GM21576 (cell line): ENCODE measurements around the gene BGN.

Experiments used
- ATAC-seq: cut with Tn5 transposase; IDR thresholded peaks from one replicate; pipeline ENCODE4 v1.9.1; 2021; ENCODE audit warnings: mild to moderate bottlenecking, moderate library complexity; ENCODE audit not compliant: unreplicated experiment

BGN gene

DNA sequence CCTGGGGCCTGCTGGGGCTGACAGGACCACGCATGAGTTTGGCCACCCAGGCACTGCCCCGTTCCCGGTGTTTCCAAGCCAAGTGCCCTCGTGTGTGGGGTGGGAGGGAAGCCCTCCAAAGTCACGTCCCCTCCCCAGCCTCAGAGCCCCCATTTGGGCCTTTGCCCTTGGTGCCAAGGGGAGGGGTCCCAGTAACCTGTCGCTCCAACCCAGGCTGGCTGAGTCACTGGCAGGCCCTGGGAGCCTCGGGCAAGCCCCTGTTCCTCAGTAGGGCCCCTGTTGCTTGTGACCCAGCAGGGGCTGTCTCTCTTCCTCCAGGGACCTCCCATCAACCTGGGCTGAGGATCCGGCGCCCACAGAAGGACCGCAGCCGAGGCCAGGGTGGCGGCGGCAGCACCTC is 13.7 kb upstream of the BGN start:
- ATAC-seq, result no peak

DNA sequence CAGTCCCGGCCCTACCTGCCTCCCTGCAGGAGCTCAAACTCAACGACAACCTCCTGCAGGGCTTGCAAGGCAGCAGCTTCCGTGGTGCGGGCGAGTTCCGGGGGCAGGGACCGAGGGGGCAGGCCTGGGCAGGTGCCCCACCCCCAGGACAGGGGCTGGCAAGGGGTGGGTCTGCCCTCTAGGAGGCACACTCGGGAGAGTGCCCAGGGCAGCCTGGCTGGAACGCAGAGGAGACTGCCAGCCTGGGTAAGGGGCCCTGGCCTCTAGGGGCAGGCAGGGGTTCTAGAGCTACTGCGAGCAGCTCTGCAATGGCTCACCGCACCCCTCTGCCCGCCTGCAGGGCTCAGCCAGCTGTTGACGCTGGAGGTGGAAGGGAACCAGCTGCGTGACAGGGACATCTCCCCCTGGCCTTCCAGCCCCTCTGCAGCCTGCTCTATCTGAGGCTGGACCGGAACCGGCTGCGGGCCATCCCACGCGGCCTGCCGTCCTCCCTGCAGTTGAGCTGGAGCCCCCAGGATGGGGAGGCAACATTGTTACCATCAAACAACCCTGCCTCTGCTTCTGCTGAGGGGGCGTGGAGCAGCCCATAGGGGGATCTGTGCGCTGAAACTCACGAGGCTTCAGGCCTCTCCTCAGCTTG is 12.3 kb upstream of the BGN start:
- ATAC-seq, result no peak

DNA sequence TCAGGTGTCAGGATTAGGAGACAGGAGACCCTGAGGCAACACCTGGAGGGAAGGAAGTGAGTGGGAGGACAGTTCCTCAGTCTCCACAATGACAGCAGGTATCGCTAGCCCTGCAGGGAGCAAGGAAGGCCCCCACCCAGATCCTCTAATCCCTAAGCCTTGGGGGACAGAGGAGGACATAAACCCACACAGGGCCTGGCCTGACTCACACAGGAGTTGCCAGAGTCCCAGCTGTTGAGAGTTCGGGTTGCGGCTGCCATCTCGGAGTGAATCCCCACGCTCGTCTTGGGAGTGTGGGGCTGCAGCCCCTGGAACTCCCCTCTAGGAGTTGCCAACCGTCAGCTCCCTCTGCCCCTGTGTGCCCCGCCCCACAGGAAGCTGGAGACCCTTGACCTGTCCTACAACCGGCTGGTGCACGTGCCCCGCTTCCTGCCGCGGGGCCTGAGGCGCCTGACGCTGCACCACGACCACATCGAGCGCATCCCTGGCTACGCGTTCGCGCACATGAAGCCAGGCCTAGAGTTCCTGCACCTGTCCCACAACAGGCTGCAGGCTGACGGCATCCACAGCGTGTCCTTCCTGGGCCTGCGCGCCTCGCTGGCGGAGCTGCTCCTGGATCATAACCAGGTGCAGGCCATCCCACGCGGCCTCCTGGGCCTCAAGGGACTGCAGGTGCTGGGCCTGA is 9.2 kb upstream of the BGN start:
- ATAC-seq, result no peak

DNA sequence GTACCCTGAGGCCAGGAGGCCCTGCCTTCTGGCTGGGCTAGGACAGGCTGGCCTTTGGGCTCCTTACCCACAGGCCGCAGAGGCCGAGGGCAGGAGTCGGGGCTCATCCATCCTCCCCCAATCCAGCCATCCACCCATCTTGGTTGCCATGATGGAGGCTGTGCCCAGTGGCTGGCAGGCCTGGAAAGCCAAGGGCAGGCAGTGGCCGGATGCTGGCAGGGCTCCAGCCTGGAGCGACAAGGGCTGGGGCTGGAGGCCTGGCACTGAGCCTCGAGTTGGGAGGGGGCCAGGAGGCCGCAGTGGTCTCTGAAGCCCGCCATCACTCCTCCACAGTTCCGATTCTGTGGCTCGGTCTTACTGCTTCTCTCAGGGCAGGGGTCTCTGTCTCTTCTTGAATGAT is 8.6 kb upstream of the BGN start:
- no peak for ATAC-seq

DNA sequence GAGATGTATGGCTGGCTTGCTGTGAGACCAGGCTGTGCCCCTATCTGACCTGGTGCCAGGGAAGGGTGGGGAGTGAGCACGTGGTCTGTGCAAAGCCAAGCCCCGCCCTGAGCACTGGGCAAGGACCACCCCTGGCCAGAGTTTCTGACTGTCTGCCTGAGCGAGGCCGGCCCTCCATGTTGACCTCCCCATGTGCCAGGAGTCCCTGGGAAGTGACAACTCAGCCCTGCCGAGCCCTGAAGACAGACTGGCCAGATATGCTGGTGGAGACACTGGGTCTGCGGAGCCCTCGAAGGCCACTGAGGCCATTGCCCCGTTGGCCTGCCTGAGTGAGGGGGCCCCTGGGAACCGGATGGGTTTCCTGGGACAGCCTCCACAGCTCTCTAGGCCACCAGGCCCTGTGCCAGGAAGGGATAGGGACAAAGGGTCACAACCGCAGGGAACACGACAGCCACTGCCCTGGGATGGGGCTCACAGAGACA is 7.1 kb upstream of the BGN start:
- no peak for ATAC-seq

DNA sequence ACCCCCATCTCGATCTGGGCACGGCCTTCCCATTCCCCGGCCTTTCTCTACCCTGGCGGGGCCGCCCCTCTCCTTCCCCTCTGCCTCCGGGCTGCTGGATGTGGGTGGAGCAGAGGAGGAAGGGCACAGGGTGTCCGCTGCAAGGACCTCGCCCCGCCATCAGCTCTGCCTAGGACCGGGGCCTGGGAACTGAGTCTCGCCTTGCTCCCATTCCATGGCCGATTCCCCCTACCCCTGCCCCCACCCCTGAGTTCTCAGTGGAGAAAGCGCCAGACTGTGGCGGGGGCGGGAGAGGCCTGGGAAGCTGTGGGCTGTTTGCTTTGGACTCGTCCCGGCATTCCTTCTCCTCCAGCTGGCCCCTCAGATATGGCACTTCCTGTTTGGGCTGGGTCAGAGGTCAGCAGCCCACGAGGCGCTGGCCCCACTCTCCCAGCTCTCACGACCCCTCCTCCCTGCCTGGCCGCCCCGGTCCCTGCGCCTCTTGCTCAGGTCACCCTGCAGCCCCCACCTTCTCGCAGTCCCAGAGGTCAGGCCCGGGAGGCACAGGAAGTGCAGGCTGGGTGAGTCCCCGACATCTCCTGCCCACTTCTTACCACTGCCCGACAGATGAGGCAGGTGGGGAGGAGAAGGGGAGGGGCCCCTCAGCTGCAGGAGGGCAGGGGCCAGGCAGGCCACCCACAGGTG is 6.4 kb upstream of the BGN start:
- no peak for ATAC-seq

DNA sequence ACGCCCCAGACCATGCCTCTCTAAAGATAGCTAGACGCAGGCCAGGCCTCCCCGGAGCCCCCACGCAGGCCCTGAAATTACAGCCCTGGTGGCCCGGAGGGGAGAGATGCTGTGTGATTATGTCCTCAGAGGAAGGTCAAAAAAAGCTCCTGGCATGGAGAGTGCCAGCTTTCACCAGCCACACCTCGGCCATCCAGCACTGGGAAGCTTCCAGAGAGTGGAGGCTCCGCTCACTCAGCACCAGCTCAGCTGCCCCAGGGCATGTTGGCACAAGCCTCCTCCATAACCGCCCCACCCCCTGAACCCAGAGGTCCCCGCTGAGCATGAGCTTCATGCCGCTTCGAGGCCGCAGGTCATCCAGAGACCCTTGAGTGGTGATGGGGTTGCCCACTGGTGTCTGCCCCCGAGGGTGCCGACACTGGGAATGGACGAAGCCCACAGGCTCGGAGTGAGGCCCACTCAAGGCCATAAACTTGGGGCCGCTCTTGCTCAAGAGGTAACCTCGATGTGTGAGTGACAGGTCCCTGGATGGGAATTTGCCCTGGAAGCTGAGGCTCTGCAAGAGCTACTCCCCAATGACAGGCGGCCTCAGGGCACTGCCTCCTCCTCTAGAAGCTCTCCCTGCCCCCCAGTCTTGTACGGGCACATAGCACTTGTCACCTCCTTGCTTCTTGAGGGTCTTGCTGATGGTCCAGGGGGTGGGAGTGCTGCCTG is 4.4 kb upstream of the BGN start:
- ATAC-seq, result no peak

DNA sequence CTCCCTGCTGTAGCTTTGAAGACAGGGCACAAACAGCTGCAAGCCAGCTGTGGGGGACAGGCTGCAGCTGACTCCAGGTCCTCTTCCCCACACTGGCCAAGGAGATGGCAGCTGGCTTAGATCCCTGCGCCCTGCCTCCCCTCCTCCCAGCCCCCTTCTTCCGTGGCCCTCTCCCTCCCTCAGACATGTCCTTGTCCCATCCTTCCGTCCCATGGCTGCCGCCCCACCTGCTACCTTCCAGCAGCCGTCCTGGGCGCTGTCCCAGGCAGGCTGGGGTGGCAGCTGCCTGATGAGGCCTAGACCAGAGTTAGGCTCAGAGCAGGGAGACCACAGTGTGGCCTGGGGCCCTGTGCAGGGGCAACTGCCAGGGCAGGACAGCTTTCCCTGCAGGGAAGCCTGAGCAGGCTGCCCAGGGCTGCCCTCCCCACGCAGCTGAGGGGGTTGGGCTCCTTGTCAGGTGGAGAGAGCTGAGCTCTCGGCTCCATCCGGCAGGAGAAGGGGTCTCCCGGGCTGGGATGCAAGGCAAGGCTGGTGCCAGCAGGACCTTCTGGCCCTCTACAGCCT is 3.3 kb upstream of the BGN start:
- no peak for ATAC-seq

DNA sequence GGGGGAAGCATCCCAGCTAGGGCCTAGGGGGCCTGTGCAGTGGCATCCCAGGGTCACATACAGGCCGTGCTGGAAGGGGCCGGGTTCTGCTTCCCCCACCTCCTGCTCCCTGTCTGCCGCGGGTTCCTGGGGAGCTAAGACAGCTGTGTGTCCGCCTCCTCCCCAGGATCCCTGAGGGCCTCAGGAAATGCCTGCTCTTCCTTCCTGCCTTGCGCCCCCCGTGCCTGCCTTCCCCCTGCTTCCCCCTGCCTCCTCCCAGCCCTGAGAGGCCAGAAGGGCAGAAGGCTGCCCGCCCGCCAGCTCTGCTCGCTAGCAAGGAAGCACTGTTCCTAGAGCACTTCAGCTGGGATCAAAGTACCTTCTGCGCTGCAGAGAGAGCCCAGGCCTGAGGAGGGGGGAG is 2.9 kb upstream of the BGN start:
- no peak for ATAC-seq

DNA sequence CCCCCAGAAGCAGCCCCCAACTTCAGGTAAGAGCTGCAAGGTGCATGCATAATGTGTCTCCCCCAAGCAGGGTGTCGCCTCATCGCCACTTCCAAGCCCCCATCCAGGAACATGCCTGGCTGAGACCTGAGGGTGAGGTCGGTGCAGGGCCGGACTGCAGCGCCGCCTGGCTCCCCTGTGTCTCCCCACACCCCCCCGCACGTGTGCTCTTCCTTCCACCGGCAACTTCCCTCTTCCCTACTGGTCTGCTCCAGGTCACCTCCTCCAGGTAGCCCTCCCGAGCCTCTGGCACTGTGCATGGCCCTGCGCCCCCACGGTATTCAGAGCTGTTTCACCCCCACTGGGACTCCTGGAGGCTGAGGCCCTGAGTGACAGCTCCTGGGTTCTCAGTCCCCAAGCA is 2.2 kb upstream of the BGN start:
- ATAC-seq, result no peak

DNA sequence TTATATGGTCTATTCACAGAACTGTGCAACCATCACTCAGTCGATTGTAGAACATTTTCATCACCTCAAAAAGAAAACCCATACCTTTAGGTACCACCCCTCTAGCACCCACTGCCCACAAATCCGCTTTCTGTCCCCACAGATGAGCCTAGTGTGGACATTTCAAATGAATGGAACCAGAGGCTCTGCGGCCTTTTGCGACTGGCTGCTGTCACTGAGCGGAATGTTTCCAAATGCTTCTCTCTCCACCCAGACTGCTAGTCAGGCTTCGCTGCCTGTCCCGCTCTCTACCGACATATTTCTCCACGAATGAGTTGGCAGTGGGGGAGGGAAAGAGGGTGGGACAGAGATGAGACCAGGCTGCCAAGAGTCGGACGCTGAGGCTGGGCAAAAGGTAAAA is 1.7 kb upstream of the BGN start:
- ATAC-seq, result no peak

DNA sequence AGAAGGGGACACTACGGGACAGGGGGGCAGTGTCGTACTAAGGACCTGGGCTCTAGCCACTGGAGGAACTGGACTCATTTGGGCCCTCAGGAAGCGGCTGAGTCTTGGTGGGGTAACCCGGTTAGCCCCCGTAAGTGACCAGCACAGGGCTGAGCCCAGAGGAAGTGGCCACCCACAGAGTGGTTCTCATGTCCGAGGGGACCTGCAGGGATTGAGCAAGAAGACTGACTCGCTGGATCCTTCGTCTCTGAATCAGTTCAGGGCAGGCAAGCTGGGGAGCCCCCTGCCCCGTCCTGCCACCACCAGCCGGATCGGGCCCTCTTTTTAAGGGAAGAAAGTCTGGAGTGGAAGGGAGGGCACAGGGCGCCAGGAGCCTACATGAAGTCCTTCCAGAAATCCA is 719 bp upstream of the BGN start:
- ATAC-seq, result no peak

DNA sequence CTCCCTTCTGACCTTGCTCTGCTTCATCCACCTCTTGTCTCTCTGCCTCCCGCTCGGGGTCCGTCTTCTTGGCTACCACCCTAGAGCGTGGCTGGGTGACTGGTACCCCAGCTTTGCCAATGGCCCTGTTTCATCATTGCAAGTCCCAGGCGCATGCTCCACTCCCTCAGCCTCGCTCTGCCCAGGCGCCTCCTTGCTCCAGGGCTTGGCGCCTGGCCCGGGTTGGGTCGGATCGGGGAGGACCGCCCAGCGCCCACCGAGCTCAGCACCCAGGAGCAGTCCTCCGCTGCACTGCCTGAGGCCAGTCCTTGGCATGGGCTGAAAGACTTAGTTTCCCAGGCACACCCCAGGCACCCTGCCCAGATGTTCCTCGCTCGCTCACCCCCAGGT is 577 bp downstream of the BGN start:
- ATAC-seq, result no peak

DNA sequence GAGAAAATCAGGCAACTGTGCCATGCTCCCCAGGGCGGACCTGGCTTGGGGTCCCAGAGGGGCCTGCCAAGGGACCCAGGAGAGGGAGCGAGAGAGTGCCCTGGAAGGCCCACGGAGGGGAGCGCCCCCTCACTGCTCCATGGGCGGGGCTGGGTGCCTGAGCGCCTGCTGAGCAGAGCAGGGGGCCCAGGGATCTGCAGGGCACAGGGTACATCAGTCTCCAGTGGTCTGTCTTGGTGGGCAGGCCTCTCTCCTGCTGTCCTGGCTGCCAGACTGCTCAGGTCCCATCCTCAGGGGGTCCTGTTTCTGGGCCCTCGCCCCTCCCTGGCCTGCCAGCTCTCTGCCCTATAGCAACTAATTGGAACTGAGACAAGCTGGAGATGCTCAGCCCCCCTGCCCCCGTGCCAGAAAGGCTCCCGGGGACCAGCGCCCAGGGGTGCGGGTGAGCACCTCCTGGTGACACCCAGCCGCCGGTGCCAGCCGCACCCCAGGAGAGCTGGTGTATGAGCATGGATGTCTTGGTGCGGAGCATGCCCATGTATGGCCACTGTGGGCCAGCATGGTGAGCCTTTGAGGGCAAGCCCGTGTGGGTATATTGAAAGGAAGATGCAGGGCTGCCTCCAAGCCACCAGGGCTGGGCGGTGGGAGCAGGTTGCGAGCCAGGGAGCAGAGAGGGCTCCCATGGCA is 1.3 kb downstream of the BGN start:
- ATAC-seq, result no peak

DNA sequence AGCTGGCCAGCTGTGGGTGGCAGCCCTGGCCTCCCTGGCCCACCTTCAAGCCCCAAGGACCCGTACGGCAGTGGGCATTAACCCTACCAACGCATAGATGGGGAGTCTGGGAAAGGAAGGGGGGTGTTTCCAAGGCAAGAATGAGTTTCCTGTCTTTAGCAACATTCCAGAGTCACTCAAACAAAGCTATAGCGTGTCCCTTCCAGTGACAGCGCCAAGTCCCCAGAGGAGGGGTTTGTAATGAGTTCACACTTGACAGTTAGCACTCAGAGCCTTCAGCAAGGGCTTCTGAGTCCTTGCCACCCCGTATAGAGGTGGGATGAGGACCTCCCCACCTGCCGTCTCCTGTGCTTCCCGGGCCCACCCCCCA is 1.8 kb downstream of the BGN start:
- ATAC-seq, result no peak

DNA sequence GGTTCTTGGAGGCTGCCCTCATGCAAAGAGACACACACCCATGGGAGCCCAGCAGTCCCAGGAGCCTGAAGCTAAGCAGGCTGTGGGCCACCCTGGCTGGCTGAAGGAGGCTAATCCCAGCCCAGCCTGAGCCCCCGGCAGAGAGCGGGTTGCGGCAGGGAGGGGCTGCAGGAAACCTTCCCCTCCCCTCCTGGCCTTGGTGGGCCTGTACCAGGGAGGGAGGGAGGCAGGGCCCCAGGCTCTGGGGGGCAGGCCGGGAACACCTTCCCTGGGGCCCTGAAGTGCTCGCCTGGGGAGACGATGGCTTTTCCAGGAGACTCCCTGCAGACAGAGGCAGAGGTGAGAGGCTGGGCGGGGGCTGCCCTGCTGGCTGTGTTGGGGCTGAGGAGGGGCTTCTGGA is 3.7 kb downstream of the BGN start:
- no peak for ATAC-seq

DNA sequence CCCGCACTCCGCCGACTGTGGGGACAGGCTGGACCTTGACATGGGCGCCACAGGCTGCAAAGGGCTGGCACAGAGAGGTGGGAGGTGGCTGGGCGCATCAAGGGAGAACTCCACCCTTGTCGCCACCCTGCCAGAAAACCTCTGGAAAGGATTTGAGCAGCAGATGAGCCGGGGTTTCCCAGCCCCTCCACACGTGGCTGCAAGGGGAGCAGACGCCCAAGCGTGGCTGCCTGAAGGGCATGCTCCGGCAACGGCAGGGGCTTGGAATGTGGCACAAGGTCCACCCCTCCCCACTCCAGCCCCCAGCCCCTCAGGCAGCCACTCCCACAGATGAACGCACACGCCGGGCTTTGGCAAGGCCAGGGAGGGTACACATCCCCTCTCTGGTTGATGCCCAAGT is 4.6 kb downstream of the BGN start:
- no peak for ATAC-seq

DNA sequence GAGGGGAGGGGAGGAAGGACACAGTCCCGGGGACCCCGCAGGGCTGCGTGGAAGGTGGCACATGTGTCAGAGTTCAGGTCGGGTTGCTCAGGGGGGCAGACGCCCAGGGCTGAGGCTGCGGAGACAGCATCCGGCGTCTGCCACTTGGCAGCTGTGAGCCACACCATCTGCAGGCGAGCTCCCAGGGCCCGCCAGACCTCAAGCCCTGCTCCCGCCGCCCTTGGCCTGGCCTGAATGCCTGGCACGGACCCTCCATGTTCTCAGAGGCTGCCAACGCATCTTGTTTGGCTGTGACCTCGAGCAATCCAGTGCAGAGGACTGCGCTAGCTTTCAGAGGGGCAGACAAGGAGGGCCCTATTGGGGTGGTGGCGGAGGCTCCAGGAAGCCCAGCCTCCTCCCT is 5.1 kb downstream of the BGN start:
- ATAC-seq, result no peak

DNA sequence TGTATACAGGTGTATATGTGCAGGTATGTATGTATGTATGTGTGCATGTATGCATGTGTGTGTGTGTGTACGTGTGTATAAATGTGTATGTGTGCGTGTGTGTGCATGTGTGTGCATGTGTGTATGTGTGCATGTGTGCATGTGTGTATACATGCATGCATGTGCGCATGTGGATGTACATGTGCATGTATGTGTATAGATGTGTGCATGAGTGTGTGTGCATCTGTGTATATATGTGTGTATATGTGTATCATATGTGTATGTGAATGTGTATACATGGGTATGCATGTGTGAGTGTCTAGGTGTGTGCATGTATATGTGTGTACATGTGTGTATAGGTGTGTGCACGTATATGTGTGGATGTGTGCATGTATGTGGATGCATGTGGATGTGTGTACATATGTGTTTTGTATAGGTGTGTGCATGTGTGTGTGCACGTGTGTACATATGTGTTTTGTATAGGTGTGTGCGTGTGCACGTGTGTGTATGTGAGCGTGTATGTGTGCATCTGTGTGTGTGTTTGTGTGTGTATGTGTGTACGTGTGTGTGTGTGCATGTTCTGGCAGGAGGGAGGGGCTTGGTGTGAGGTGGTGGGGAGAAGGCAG is 6.0 kb downstream of the BGN start:
- no peak for ATAC-seq

DNA sequence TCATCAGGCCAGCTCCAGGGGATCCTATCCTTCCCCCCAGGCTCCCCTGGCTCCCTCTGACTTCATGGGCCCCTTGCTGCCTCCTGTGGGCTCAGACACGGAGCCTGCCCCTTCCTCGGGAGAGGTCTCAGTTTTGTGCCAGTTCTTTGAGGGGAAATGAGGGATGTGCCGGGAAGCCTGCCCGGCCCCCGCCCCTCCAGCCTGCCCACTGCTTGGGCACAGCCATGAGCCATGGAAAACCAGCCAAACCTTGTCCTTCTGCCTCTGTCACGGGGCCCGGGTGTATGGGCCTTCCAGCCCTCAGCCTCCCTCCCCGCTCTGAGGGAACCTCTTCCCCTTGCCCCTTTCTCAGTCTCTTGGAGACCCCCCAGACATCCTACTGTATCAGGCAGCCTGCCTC is 6.8 kb downstream of the BGN start:
- no peak for ATAC-seq

DNA sequence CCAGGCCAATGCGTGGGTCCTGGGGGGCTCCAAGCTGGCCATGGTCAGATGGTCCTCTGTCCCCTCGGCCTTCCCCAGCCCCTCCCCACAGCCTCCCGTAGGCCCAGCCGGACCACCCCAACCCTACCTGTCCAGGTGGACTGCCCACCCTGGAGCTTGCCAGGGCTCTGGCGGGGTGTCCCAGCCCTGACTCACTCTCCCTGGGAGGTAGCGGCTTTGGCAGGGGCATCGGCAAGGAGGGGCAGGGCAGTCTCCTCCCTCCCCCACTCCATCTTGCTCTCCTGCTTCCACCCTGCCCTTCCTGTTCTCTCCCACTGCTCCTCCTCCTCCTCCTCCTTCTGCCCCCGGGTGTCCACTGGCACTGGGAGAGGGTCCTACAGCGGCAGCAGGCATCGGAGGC is 7.4 kb downstream of the BGN start:
- no peak for ATAC-seq
